IPS-15b (cell line): Measurements from ENCODE around the gene TNS3.

Experiments
- H3K27me3 ChIP-seq: one replicate; pipeline ENCODE4 v1.6.1; 2013; ENCODE audit warnings: low read length; ENCODE audit not compliant: control insufficient read depth, insufficient read depth
- H3K36me3 ChIP-seq: one replicate; pipeline ENCODE4 v1.6.1; 2013; ENCODE audit warnings: low read length; ENCODE audit not compliant: control insufficient read depth, insufficient read depth
- H3K4me1 ChIP-seq: one replicate; pipeline ENCODE4 v1.6.1; 2013; ENCODE audit warnings: mild to moderate bottlenecking, low read length; ENCODE audit not compliant: control insufficient read depth, insufficient read depth
- H3K4me3 ChIP-seq: one replicate; pipeline ENCODE4 v1.5.1; 2013; ENCODE audit warnings: low read depth, low read length
- H3K9ac ChIP-seq: one replicate; pipeline ENCODE4 v1.6.1; 2013; ENCODE audit warnings: low read depth, mild to moderate bottlenecking, low read length
- H3K9me3 ChIP-seq: one replicate; pipeline ENCODE4 v1.6.1; 2013; ENCODE audit warnings: mild to moderate bottlenecking, low read length; ENCODE audit not compliant: control insufficient read depth, insufficient read depth

TNS3 gene

GRCh38 chr7:47576031-47576865, 5.7 kb downstream of the TNS3 start:
- Histone ChIP-seq H3K4me1 (peaks cover 34% of the 10 kb centered on the region), H3K9me3 (no peaks in the 10 kb centered on the region), H3K4me3 (no peak overlapping the region), H3K9ac (no peak overlapping the region), H3K36me3 (peaks cover 7% of the 10 kb centered on the region), H3K27me3 (no peaks in the 10 kb centered on the region)

GRCh38 chr7:47574482-47575329, 7.2 kb downstream of the TNS3 start:
- peaks cover 37% of the 10 kb centered on the region for H3K4me1 ChIP-seq
- H3K9ac ChIP-seq: no peak overlapping the region
- no peak overlapping the region for H3K4me3 ChIP-seq
- peaks cover 9% of the 10 kb centered on the region for H3K36me3 ChIP-seq
- no peaks in the 10 kb centered on the region for H3K27me3 ChIP-seq
- H3K9me3 ChIP-seq: no peaks in the 10 kb centered on the region

- no peak overlapping the region for H3K9ac ChIP-seq
- peaks cover 31% of the 10 kb centered on the region for H3K4me1 ChIP-seq
- no peaks in the 10 kb centered on the region for H3K27me3 ChIP-seq
- H3K4me3 ChIP-seq: no peak overlapping the region
- no peaks in the 10 kb centered on the region for H3K9me3 ChIP-seq
- peaks cover 9% of the 10 kb centered on the region for H3K36me3 ChIP-seq
Observed at GRCh38 chr7:47573758-47574481, 8.0 kb downstream of the TNS3 start.

- no peaks in the 10 kb centered on the region for H3K9me3 ChIP-seq
- peaks cover 28% of the 10 kb centered on the region for H3K4me1 ChIP-seq
- H3K36me3 ChIP-seq: peaks cover 3% of the 10 kb centered on the region
- no peak overlapping the region for H3K9ac ChIP-seq
- H3K27me3 ChIP-seq: no peaks in the 10 kb centered on the region
- no peak overlapping the region for H3K4me3 ChIP-seq
Observed at GRCh38 chr7:47572939-47573757, 8.8 kb downstream of the TNS3 start.

GRCh38 chr7:47572094-47572445, 9.8 kb downstream of the TNS3 start:
- H3K4me3 ChIP-seq: no peak overlapping the region
- H3K36me3 ChIP-seq: peaks cover 3% of the 10 kb centered on the region
- no peaks in the 10 kb centered on the region for H3K9me3 ChIP-seq
- no peak overlapping the region for H3K9ac ChIP-seq
- H3K4me1 ChIP-seq: peaks cover 28% of the 10 kb centered on the region
- H3K27me3 ChIP-seq: no peaks in the 10 kb centered on the region

GRCh38 chr7:47571331-47572093, 10.4 kb downstream of the TNS3 start:
- H3K4me1 ChIP-seq: peaks cover 28% of the 10 kb centered on the region
- peaks cover 3% of the 10 kb centered on the region for H3K36me3 ChIP-seq
- H3K4me3 ChIP-seq: no peak overlapping the region
- peak overlapping the region; percentile 37 for H3K9ac ChIP-seq
- H3K9me3 ChIP-seq: no peaks in the 10 kb centered on the region
- H3K27me3 ChIP-seq: no peaks in the 10 kb centered on the region

- peaks cover 25% of the 10 kb centered on the region for H3K4me1 ChIP-seq
- no peaks in the 10 kb centered on the region for H3K27me3 ChIP-seq
- no peak overlapping the region for H3K9ac ChIP-seq
- H3K4me3 ChIP-seq: no peak overlapping the region
- H3K9me3 ChIP-seq: no peaks in the 10 kb centered on the region
- peaks cover 3% of the 10 kb centered on the region for H3K36me3 ChIP-seq
Observed at GRCh38 chr7:47570649-47571050, 11.3 kb downstream of the TNS3 start.

GRCh38 chr7:47568547-47568946, 13.4 kb downstream of the TNS3 start:
- Histone ChIP-seq H3K27me3 (no peaks in the 10 kb centered on the region), H3K36me3 (peaks cover 3% of the 10 kb centered on the region), H3K4me3 (no peak overlapping the region), H3K4me1 (peaks cover 14% of the 10 kb centered on the region), H3K9ac (no peak overlapping the region), H3K9me3 (no peaks in the 10 kb centered on the region)

GRCh38 chr7:47568056-47568455, 13.9 kb downstream of the TNS3 start:
- Histone ChIP-seq H3K27me3 (no peaks in the 10 kb centered on the region), H3K4me3 (no peak overlapping the region), H3K36me3 (peaks cover 3% of the 10 kb centered on the region), H3K9ac (no peak overlapping the region), H3K9me3 (no peaks in the 10 kb centered on the region), H3K4me1 (peaks cover 9% of the 10 kb centered on the region)

GRCh38 chr7:47565640-47566250, 16.2 kb downstream of the TNS3 start:
- H3K9me3 ChIP-seq: no peaks in the 10 kb centered on the region
- no peak overlapping the region for H3K4me3 ChIP-seq
- peaks cover 3% of the 10 kb centered on the region for H3K4me1 ChIP-seq
- H3K9ac ChIP-seq: no peak overlapping the region
- H3K27me3 ChIP-seq: no peaks in the 10 kb centered on the region
- no peaks in the 10 kb centered on the region for H3K36me3 ChIP-seq
